Dermis microvascular lymphatic vessel endothelial cell (primary cell): ENCODE data around the gene METTL23. TPM values are rescaled to one million over a fixed set of nuclear protein-coding genes. Genes with fewer than 3 reads are reported as not detected.
"Not testable (repeated sequence)": the region's sequence is repeated elsewhere in the genome, so short reads cannot be mapped to it uniquely, and the experiment has no call there.

Source experiments
- DNase-seq, 2 donors: peaks; one replicate each; pipeline versions ENCODE4 v3.0.0 to v3.0.0-alpha.2; 2010; ENCODE audit warnings: low read depth in 2 of 2
- total RNA-seq: library from RNA; depleted of rRNA; stranded (reverse); fragments of >200 nt; gene quantifications from 2 replicates; pipeline ENCODE4 v1.2.1, GENCODE V29; 2014

The METTL23 gene
- total RNA-seq, 1 donor from 2014 or later: 17.5 TPM

- DNase-seq: no peak
These were observed 31.4 kb upstream of the METTL23 start for GRCh38 chr17:76695059-76695831.

- peak in 1 of 2 donors; percentile 87 for DNase-seq
These were observed 29.6 kb upstream of the METTL23 start for GRCh38 chr17:76696763-76697701.

- DNase-seq: no peak
These were observed 28.8 kb upstream of the METTL23 start for GRCh38 chr17:76697702-76698465.

- DNase-seq: not testable (repeated sequence)
These were observed 28.1 kb upstream of the METTL23 start for GRCh38 chr17:76698466-76698977.

GRCh38 chr17:76700270-76700616 is 26.4 kb upstream of the METTL23 start:
- DNase-seq: peak in 1 of 2 donors; percentile 63

- DNase-seq: peak in 1 of 2 donors; percentile 89
These were observed 25.8 kb upstream of the METTL23 start for GRCh38 chr17:76700617-76701470.

GRCh38 chr17:76701471-76701967 is 25.1 kb upstream of the METTL23 start:
- no peak for DNase-seq

GRCh38 chr17:76702076-76702475 is 24.6 kb upstream of the METTL23 start:
- DNase-seq: no peak

- no peak for DNase-seq
These were observed 23.6 kb upstream of the METTL23 start for GRCh38 chr17:76702941-76703637.

- no peak for DNase-seq
These were observed 21.8 kb upstream of the METTL23 start for GRCh38 chr17:76704805-76705204.

- DNase-seq: no peak
These were observed 19.8 kb upstream of the METTL23 start for GRCh38 chr17:76706817-76707216.

- DNase-seq: no peak
These were observed 18.4 kb upstream of the METTL23 start for GRCh38 chr17:76707985-76708807.

GRCh38 chr17:76709077-76709950 is 17.3 kb upstream of the METTL23 start:
- DNase-seq: peak in 1 of 2 donors; percentile 70

GRCh38 chr17:76709951-76710862 is 16.4 kb upstream of the METTL23 start:
- DNase-seq: not testable (repeated sequence)

- DNase-seq: peak in 1 of 2 donors; percentile 70
These were observed 15.6 kb upstream of the METTL23 start, which contains the start of gene MXRA7 for GRCh38 chr17:76710863-76711611. Gene MXRA7, minus strand, starts transcription at chr17:76710965. Its CDS starts 19 bp downstream, at chr17:76710946.

- DNase-seq: not testable (repeated sequence)
These were observed 14.3 kb upstream of the METTL23 start for GRCh38 chr17:76712321-76712720.
